NT2/D1 (cell line): ENCODE data around the gene GPX7.

Experiments
- DNase-seq: peaks from one replicate; pipeline ENCODE4 v3.0.0-alpha.2; 2011; ENCODE audit warnings: low read depth, low spot score
- H3K27me3 ChIP-seq: 2 replicates; pipeline ENCODE4 v1.6.0; 2011; ENCODE audit warnings: mild to moderate bottlenecking; ENCODE audit not compliant: insufficient read length, insufficient read depth
- H3K36me3 ChIP-seq: 2 replicates; pipeline ENCODE4 v1.6.1; 2011; ENCODE audit warnings: mild to moderate bottlenecking, low read length, mixed read lengths; ENCODE audit not compliant: insufficient read depth, insufficient read length
- H3K4me1 ChIP-seq: 2 replicates; pipeline ENCODE4 v1.5.1; 2011; ENCODE audit not compliant: insufficient read depth, insufficient read length
- H3K4me3 ChIP-seq: 2 replicates; pipeline ENCODE4 v1.5.1; 2011; ENCODE audit warnings: low read depth; ENCODE audit not compliant: insufficient read length
- H3K9ac ChIP-seq: 2 replicates; pipeline ENCODE4 v1.6.0; 2011; ENCODE audit warnings: low read depth; ENCODE audit not compliant: insufficient read length
- H3K9me3 ChIP-seq: 2 replicates; pipeline ENCODE4 v1.5.1; 2011; ENCODE audit warnings: mild to moderate bottlenecking, low read length; ENCODE audit not compliant: insufficient read depth
- SUZ12 ChIP-seq: IDR thresholded peaks from 2 replicates; pipeline ENCODE4 v1.6.1; 2011; ENCODE audit not compliant: insufficient read length, insufficient read depth; ENCODE audit errors: extremely low read depth
- YY1 ChIP-seq: IDR thresholded peaks from 2 replicates; pipeline ENCODE4 v1.6.1; 2011; ENCODE audit not compliant: insufficient read length, insufficient read depth
- ZNF274 ChIP-seq: IDR thresholded peaks from 2 replicates; pipeline ENCODE4 v1.6.1; 2011; ENCODE audit warnings: mild to moderate bottlenecking, low read depth, low read length

The GPX7 gene

GRCh38 chr1:52599236-52599635 lies 2.9 kb upstream of the GPX7 start:
- Histone ChIP-seq H3K36me3 (peaks cover 7% of the 10 kb centered on the region), H3K9ac (no peak overlapping the region), H3K9me3 (no peaks in the 10 kb centered on the region; the same call in 1 of the 2 replicates), H3K27me3 (peaks cover 19% of the 10 kb centered on the region), H3K4me3 (no peak overlapping the region), H3K4me1 (peaks cover 9% of the 10 kb centered on the region)
- TF ChIP-seq ZNF274 = no peak
- no peak for TF ChIP-seq SUZ12
- TF ChIP-seq YY1 = no peak
- no peak for DNase-seq

DNA sequence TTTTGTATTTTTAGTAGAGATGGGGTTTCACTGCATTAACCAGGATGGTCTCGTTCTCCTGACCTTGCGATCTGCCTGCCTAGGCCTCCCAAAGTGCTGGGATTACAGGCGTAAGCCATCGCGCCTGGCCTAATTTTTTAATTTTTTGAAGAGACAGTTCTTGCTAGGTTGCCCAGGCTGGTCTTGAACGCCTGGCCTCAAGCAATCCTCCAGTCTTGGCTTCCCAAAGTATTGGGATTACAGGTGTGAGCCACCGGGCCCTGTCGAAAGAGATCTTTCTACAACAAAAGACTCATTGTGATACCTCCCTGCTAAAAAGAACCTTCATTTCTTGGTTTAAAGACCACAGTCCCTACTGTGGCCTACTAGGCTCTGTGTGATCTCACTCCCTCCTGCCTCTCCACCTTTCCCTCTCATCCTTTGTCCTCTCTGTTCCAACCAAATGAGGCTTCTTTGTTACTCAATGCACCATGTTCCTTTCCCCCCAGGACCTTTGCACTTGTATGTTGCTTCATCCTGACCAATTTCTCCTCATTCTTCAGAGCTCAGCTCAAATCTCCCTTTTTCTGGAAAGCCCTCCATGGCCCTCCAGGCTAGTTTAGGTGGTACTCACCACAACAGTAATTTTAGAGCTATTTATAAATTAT lies 1.5 kb upstream of the GPX7 start:
- Histone ChIP-seq H3K36me3 (peaks cover 20% of the 10 kb centered on the region), H3K27me3 (peaks cover 19% of the 10 kb centered on the region), H3K9me3 (no peaks in the 10 kb centered on the region; the same call in 1 of the 2 replicates), H3K4me1 (peaks cover 11% of the 10 kb centered on the region), H3K4me3 (no peak overlapping the region), H3K9ac (no peak overlapping the region)
- TF ChIP-seq YY1 (no peak), SUZ12 (no peak), ZNF274 (no peak)
- no peak for DNase-seq

GRCh38 chr1:52601519-52601918 lies 652 bp upstream of the GPX7 start:
- no peak for TF ChIP-seq SUZ12
- TF ChIP-seq ZNF274 = no peak
- no peak for TF ChIP-seq YY1
- Histone ChIP-seq H3K36me3 (peaks cover 29% of the 10 kb centered on the region), H3K9ac (peak overlapping the region; percentile 76), H3K4me3 (no peak overlapping the region), H3K27me3 (peaks cover 19% of the 10 kb centered on the region), H3K4me1 (peaks cover 11% of the 10 kb centered on the region), H3K9me3 (no peaks in the 10 kb centered on the region; the same call in 1 of the 2 replicates)
- no peak for DNase-seq

GRCh38 chr1:52602856-52603600 lies 857 bp downstream of the GPX7 start:
- peak overlapping the region; percentile 61 for H3K4me3 ChIP-seq
- no peak for TF ChIP-seq YY1
- TF ChIP-seq ZNF274 = no peak
- no peak for TF ChIP-seq SUZ12
- peaks cover 11% of the 10 kb centered on the region for H3K4me1 ChIP-seq
- H3K36me3 ChIP-seq = peaks cover 44% of the 10 kb centered on the region
- peak overlapping the region; percentile 76 for H3K9ac ChIP-seq
- H3K27me3 ChIP-seq = peaks cover 19% of the 10 kb centered on the region
- no peak for DNase-seq
- H3K9me3 ChIP-seq = no peaks in the 10 kb centered on the region; the same call in 1 of the 2 replicates

- Histone ChIP-seq H3K27me3 (peaks cover 19% of the 10 kb centered on the region), H3K4me1 (peaks cover 11% of the 10 kb centered on the region), H3K9me3 (no peaks in the 10 kb centered on the region; the same call in 1 of the 2 replicates), H3K4me3 (no peak overlapping the region), H3K9ac (no peak overlapping the region), H3K36me3 (peaks cover 50% of the 10 kb centered on the region)
- TF ChIP-seq SUZ12 (no peak), YY1 (no peak), ZNF274 (no peak)
- DNase-seq = no peak
Observed at GRCh38 chr1:52603630-52604029, 1.5 kb downstream of the GPX7 start.

DNA sequence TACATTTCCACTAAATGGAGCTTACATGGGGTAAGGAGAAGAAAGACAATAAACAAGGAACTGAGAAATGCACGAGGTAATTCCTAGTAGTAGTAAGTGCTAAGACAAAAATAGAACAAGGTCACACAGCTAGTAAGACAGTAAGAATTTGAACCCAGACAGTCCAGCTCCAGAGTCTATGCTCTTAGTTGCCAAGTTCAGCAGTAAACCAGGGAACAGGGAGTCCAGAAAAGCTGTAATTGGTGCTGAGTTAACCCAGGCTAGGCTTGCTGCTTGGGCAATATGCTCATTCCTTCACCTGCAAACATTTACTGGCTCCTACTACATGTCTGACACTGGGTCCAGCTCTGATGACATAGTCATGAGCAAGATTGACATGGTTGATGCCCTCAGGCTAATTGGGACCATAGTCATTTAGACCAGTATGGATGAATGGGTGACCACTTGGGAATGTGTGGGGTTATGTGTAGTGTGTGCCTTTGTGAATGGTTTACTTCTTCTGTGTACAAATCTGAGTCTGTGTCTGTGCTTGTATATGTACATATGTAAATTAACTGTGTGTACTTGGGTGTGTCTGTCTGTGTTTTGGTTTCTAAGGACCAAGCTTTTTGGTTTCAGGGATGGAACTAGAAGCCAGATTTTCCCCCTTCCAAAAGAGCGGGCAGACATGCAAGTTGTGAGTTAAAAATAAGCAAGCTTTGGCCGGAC lies 2.0 kb downstream of the GPX7 start:
- Histone ChIP-seq H3K36me3 (peaks cover 54% of the 10 kb centered on the region), H3K9ac (no peak overlapping the region), H3K4me1 (peaks cover 11% of the 10 kb centered on the region), H3K27me3 (peaks cover 19% of the 10 kb centered on the region), H3K4me3 (no peak overlapping the region), H3K9me3 (no peaks in the 10 kb centered on the region)
- DNase-seq = no peak
- TF ChIP-seq SUZ12 (no peak), ZNF274 (no peak), YY1 (no peak)
